Ishikawa (cell line): ENCODE data around the gene TXK.

ENCODE experiments used
- CEBPB ChIP-seq: IDR thresholded peaks from 2 replicates; pipeline ENCODE4 v1.6.1; 2012
- CREB1 ChIP-seq: IDR thresholded peaks from 2 replicates; pipeline ENCODE4 v1.6.1; 2012; ENCODE audit warnings: low read depth
- EGR1 ChIP-seq: IDR thresholded peaks from 2 replicates; pipeline ENCODE4 v1.6.1; 2012
- EP300 ChIP-seq: IDR thresholded peaks from 2 replicates; pipeline ENCODE4 v1.6.1; 2012; ENCODE audit warnings: borderline replicate concordance
- FOXM1 ChIP-seq: IDR thresholded peaks from 2 replicates; pipeline ENCODE4 v1.6.1; 2012; ENCODE audit warnings: low read depth, borderline replicate concordance
- MAX ChIP-seq: IDR thresholded peaks from 2 replicates; pipeline ENCODE4 v1.6.1; 2012
- NFIC ChIP-seq: IDR thresholded peaks from 2 replicates; pipeline ENCODE4 v1.6.1; 2012
- RAD21 ChIP-seq: IDR thresholded peaks from 2 replicates; pipeline ENCODE4 v1.6.1; 2012; ENCODE audit warnings: low read depth
- REST ChIP-seq: IDR thresholded peaks from 2 replicates; pipeline ENCODE4 v1.6.1; 2012; ENCODE audit warnings: low read depth, mild to moderate bottlenecking
- TAF1 ChIP-seq: IDR thresholded peaks from 2 replicates; pipeline ENCODE4 v1.6.1; 2012; ENCODE audit warnings: low read depth, mild to moderate bottlenecking
- TCF12 ChIP-seq: IDR thresholded peaks from 2 replicates; pipeline ENCODE4 v1.6.1; 2012; ENCODE audit warnings: low read depth
- TEAD4 ChIP-seq: IDR thresholded peaks from 2 replicates; pipeline ENCODE4 v1.6.1; 2012
- USF1 ChIP-seq: IDR thresholded peaks from 2 replicates; pipeline ENCODE4 v1.6.1; 2012
- YY1 ChIP-seq: IDR thresholded peaks from 2 replicates; pipeline ENCODE4 v1.6.1; 2012; ENCODE audit warnings: low read depth
- ZBTB7A ChIP-seq: IDR thresholded peaks from 2 replicates; pipeline ENCODE4 v1.6.1; 2012; ENCODE audit warnings: low read depth

TXK gene

GRCh38 chr4:48127231-48127630 is 6.8 kb downstream of the TXK start:
- no peak for TF ChIP-seq EGR1
- TF ChIP-seq RAD21: no peak
- peak; percentile 79 for TF ChIP-seq NFIC
- TF ChIP-seq TAF1: no peak
- TF ChIP-seq TEAD4: peak; percentile 89
- TF ChIP-seq USF1: no peak
- TF ChIP-seq TCF12: peak; percentile 89
- TF ChIP-seq ZBTB7A: no peak
- TF ChIP-seq REST: peak; percentile 10
- peak; percentile 82 for TF ChIP-seq EP300
- no peak for TF ChIP-seq MAX
- TF ChIP-seq CEBPB: no peak; the same call in 1 of the 2 replicates
- TF ChIP-seq FOXM1: peak; percentile 67; the same call in 1 of the 2 replicates
- TF ChIP-seq CREB1: no peak
- no peak for TF ChIP-seq YY1

GRCh38 chr4:48126621-48127020 is 7.4 kb downstream of the TXK start:
- TF ChIP-seq TAF1 (no peak), ZBTB7A (no peak), USF1 (no peak), EGR1 (no peak), MAX (no peak), CEBPB (no peak), REST (no peak), RAD21 (no peak), CREB1 (no peak), TEAD4 (no peak), EP300 (no peak), TCF12 (no peak), FOXM1 (no peak)

GRCh38 chr4:48124870-48125269 is 9.2 kb downstream of the TXK start:
- TF ChIP-seq REST (no peak), NFIC (no peak), TEAD4 (no peak), ZBTB7A (no peak), USF1 (no peak), CREB1 (no peak), FOXM1 (no peak), YY1 (no peak), EP300 (no peak), RAD21 (no peak), TCF12 (no peak), TAF1 (no peak), CEBPB (no peak), EGR1 (no peak), MAX (no peak)

- TF ChIP-seq RAD21: no peak
- no peak for TF ChIP-seq TAF1
- TF ChIP-seq CREB1: no peak
- no peak for TF ChIP-seq TCF12
- TF ChIP-seq MAX: no peak
- no peak for TF ChIP-seq YY1
- TF ChIP-seq EP300: no peak
- TF ChIP-seq EGR1: no peak
- TF ChIP-seq NFIC: no peak
Measured at GRCh38 chr4:48122756-48123155, 11.3 kb downstream of the TXK start.
